ENCODE results near the gene DLK1.

DNA sequence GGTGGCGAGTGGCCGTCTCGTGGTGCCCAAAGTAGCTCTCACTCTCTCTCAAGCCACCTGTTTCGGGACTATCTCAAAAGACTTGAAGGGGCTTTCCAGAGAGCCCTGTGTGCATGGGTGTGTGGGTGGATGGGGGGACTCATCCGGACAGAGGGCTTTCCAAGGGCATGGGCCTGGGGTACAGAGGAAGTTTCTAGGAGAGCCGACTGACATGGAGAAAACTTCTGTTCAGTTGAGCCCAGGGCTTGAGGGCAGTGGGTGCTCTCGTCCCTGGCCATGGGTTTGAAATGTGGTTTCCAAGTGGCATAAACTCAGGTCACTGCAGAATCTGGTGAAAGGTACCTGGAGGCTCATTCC lies 51.8 kb downstream of the DLK1 start:
- TF ChIP-seq CTCF (optimal IDR thresholded peaks at IDR 0.05 in 1 of 3, IDR thresholded peaks at IDR 0.05 in 1 of 3, conservative IDR thresholded peaks at IDR 0.05 in 1 of 3; ENCODE audit: extremely low read depth in 1 of 3, insufficient read depth in 2 of 3, low read length in 3 of 3), result no peak
- TF ChIP-seq EZH2 (IDR thresholded peaks at IDR 0.05; ENCODE audit: low read length), result no peak
